Colonic mucosa (tissue), 4 donors: ENCODE results near the gene MYL4. TPM values are rescaled to one million over a fixed set of nuclear protein-coding genes. Genes with fewer than 3 reads are reported as not detected.

ENCODE experiments used
- DNase-seq: peaks from one replicate; pipeline ENCODE4 v3.0.0-alpha.2; 2020
- H3K27ac ChIP-seq: fragments of 200-600 bp; one replicate; pipeline ENCODE4 v1.8.0; 2021
- H3K27me3 ChIP-seq: fragments of 200-600 bp; one replicate; pipeline ENCODE4 v1.8.0; 2021
- H3K36me3 ChIP-seq: fragments of 200-600 bp; one replicate; pipeline ENCODE4 v1.8.0; 2021
- H3K4me1 ChIP-seq: fragments of 200-600 bp; one replicate; pipeline ENCODE4 v1.8.0; 2021; ENCODE audit warnings: mild to moderate bottlenecking
- H3K4me3 ChIP-seq: fragments of 200-600 bp; one replicate; pipeline ENCODE4 v1.8.0; 2021
- H3K9ac ChIP-seq, 2 donors: one replicate each; pipeline ENCODE4 v1.7.0; 2013; ENCODE audit warnings: control low read depth in 2 of 2, low read depth in 2 of 2, low read length in 2 of 2
- H3K9me3 ChIP-seq: fragments of 200-600 bp; one replicate; pipeline ENCODE4 v1.8.0; 2021
- intact Hi-C: fragments of 100-400 bp; cut with DNase I; formaldehyde crosslinking; loops from one replicate; pipeline ENCODE4 v1.14.1; 2022
- total RNA-seq, 2 donors: library from RNA; stranded (reverse); fragmentation: NEBNext Ultra II Directional in 1 of 2; extraction: Animal tissue kit (Norgen Biotek cat#: 25700) in 1 of 2; gene quantifications; one replicate each; pipeline ENCODE4 v1.2.1, GENCODE V29; 2021
- TF ChIP-seq, protein P1 (sequence below): fragments of 200-600 bp; IDR thresholded peaks from one replicate; pipeline ENCODE4 v1.8.0; 2022; ENCODE audit warnings: antibody characterized with exemption, mild to moderate bottlenecking
- donor health status: healthy.
- donor health status: DM: no; HTN: no; CAD: no.
- donor health status: DM: no; HTN: no; CAD: no.

The MYL4 gene
- total RNA-seq, 2 donors from 2014 or later = 0.59 to 0.69 TPM

DNA sequence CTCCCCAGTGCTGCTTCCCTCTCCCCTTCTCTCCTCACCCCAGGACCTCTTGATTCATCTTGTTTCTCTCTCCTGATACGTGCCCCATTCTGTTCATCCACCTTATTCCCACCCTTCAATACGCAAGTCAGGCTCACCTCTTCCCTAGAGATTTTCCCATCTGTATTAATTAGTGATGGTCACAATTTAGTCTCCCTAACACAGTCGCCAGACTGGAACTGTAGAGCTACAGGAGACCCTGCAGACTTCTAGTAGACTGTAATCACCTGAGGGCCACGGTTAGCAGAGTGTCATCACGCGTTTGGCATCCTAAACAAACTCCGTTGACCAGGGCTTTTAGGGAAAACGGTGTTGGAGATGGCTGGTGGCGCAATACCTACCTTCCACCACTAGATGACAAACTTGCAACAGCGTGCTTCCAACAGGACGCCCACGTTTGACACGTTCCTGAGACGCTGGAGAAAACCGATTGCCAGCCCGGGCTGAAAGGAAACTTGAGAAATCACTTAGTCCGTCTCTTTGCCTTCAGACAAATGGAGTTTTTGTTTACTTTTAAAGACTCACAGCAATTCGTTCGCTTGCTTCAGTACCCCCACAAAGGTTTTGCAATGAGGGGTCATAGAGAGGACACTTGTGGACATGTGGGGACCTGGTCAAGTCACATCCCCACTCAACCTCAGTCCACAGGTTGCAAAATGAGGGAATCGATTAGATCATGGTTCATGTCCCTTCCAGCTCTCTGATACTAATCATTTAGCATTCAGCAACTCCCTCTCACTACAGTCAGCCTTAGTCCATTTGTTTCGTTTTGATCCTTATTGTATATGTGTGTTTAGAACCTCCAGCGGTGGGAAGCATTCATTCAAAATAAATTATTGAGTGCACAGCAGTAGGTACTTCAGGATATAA, 20.6 kb downstream of the MYL4 start:
- peak; percentile 85 for DNase-seq
- H3K9me3 ChIP-seq = no peaks in the 10 kb centered on the region
- H3K4me1 ChIP-seq = peaks cover 4% of the 10 kb centered on the region
- TF ChIP-seq, protein P1, sequence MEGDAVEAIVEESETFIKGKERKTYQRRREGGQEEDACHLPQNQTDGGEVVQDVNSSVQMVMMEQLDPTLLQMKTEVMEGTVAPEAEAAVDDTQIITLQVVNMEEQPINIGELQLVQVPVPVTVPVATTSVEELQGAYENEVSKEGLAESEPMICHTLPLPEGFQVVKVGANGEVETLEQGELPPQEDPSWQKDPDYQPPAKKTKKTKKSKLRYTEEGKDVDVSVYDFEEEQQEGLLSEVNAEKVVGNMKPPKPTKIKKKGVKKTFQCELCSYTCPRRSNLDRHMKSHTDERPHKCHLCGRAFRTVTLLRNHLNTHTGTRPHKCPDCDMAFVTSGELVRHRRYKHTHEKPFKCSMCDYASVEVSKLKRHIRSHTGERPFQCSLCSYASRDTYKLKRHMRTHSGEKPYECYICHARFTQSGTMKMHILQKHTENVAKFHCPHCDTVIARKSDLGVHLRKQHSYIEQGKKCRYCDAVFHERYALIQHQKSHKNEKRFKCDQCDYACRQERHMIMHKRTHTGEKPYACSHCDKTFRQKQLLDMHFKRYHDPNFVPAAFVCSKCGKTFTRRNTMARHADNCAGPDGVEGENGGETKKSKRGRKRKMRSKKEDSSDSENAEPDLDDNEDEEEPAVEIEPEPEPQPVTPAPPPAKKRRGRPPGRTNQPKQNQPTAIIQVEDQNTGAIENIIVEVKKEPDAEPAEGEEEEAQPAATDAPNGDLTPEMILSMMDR = peak; percentile 98
- peak overlapping the region in 1 of 2 donors; percentile 42 for H3K9ac ChIP-seq
- peak overlapping the region; percentile 15 for H3K27ac ChIP-seq
- H3K27me3 ChIP-seq = no peaks in the 10 kb centered on the region
- no peak overlapping the region for H3K4me3 ChIP-seq
- intact Hi-C loops = loop anchor here (2.0 kb wide), 1 partner anchor 85 kb away; no protein-coding TSS in a partner anchor
- no peaks in the 10 kb centered on the region for H3K36me3 ChIP-seq

DNA sequence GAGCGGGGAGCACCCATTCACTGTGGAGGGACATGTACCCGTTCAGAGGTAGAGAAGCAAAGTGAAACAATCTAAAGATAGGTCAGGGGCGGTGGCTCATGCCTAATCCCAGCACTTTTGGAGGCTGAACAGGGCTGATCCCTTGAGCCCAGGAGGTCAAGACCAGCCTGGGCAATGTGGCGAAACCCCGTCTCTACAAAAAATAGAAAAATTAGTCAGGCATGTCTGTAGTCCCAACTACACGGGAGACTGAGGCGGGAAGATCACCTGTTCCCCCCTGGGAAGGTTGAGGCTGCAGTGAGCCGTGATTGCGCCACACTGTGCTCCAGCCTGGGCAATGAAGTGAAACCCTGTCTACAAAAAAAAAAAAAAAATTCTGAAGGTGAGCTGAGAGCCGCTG, 21.7 kb downstream of the MYL4 start:
- no peak overlapping the region for H3K4me3 ChIP-seq
- H3K27me3 ChIP-seq = no peaks in the 10 kb centered on the region
- H3K9ac ChIP-seq = no peak overlapping the region
- H3K27ac ChIP-seq = no peak overlapping the region
- intact Hi-C loops = no loop called here
- peaks cover 4% of the 10 kb centered on the region for H3K4me1 ChIP-seq
- TF ChIP-seq, protein P1 = no peak
- H3K36me3 ChIP-seq = no peaks in the 10 kb centered on the region
- DNase-seq = no peak
- H3K9me3 ChIP-seq = no peaks in the 10 kb centered on the region

DNA sequence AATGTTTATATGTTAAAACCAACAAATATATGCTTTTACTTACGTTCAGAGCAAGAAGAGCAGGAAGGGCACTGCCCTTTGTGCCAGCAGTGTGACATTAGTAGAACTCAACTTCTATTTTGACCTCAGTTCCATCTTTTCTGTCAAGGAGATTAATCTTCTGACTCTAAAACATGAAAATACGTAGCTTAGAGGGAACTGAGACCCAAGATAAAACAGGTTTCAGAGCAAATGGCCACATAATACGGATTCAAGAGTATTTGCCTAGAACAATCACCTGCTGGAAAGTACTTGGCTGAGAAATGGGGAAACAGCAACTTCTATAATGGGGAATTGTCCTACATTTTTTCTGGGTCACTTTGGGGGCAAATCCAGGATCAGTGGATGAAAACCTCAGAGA, 22.2 kb downstream of the MYL4 start:
- H3K27me3 ChIP-seq = no peaks in the 10 kb centered on the region
- no peaks in the 10 kb centered on the region for H3K36me3 ChIP-seq
- intact Hi-C loops = no loop called here
- no peaks in the 10 kb centered on the region for H3K9me3 ChIP-seq
- H3K4me3 ChIP-seq = no peak overlapping the region
- H3K9ac ChIP-seq = no peak overlapping the region
- DNase-seq = no peak
- TF ChIP-seq, protein P1 = no peak
- peaks cover 4% of the 10 kb centered on the region for H3K4me1 ChIP-seq
- H3K27ac ChIP-seq = no peak overlapping the region

DNA sequence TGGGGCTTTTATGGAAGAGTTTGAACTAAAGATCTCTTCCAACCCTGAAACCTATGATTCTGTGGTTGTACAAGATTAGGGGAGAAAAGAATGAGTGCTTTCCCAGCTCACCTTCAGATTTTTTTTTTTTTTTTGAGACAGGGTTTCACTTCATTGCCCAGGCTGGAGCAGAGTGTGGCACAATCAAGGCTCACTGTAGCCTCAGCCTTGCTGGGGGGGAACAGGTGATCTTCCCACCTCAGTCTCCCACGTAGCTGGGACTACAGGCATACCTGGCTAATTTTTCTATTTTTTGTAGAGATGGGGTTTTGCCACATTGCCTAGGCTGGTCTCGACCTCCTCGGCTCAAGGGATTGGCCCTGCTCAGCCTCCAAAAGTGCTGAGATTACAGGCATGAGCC, 22.7 kb downstream of the MYL4 start:
- H3K27ac ChIP-seq = no peak overlapping the region
- no peaks in the 10 kb centered on the region for H3K36me3 ChIP-seq
- no peak for DNase-seq
- no peak overlapping the region for H3K9ac ChIP-seq
- TF ChIP-seq, protein P1 = no peak
- H3K27me3 ChIP-seq = no peaks in the 10 kb centered on the region
- H3K4me1 ChIP-seq = peaks cover 4% of the 10 kb centered on the region
- intact Hi-C loops = no loop called here
- no peaks in the 10 kb centered on the region for H3K9me3 ChIP-seq
- no peak overlapping the region for H3K4me3 ChIP-seq

DNA sequence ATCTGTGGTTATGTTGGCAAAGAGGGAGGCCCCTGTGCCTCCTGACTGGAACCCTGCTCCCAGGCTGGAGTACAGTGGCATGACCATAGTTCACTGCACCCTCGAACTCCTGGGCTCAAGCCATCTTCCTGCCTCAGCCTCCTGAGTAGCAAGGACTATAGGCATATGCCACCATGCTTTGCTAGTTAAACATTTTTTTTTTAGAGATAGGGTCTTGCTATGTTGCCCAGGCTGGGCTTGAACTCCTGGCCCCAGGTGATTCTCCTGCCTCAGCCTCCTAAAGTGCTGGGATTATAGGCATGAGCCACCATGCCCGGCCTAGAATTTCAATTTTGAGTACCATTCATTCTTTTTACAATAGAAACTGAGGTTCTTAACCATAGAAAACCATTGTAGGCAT, 23.3 kb downstream of the MYL4 start:
- H3K36me3 ChIP-seq = no peaks in the 10 kb centered on the region
- no peaks in the 10 kb centered on the region for H3K9me3 ChIP-seq
- TF ChIP-seq, protein P1 = no peak
- peaks cover 4% of the 10 kb centered on the region for H3K4me1 ChIP-seq
- H3K9ac ChIP-seq = no peak overlapping the region
- H3K27ac ChIP-seq = no peak overlapping the region
- H3K27me3 ChIP-seq = no peaks in the 10 kb centered on the region
- no peak overlapping the region for H3K4me3 ChIP-seq
- DNase-seq = no peak
- intact Hi-C loops = no loop called here
